Esophagus muscularis mucosa (tissue), 4 donors: ENCODE data around the gene DAAM1. TPM values are rescaled to one million over a fixed set of nuclear protein-coding genes. Genes with fewer than 3 reads are reported as not detected.

Experiments used
- DNase-seq: peaks from one replicate; pipeline ENCODE4 v3.0.0-alpha.2; 2017; ENCODE audit errors: extremely low spot score
- H3K27ac ChIP-seq, 4 donors: fragments of 200-600 bp; sonication (generic); replicated peaks in 1 of 4; 1 replicate in 3 of 4; 2 replicates in 1 of 4; pipeline ENCODE4 v1.5.1; 2016 to 2019; ENCODE audit warnings: mild to moderate bottlenecking in 1 of 4
- H3K27me3 ChIP-seq, 4 donors: fragments of 200-600 bp; sonication (generic); one replicate each; pipeline versions ENCODE4 v1.5.1 to v1.6.0; 2016 to 2019
- H3K36me3 ChIP-seq, 4 donors: fragments of 200-600 bp; sonication (generic); one replicate each; pipeline ENCODE4 v1.5.1; 2016 to 2019
- H3K4me1 ChIP-seq, 4 donors: fragments of 200-600 bp; sonication (generic); one replicate each; pipeline ENCODE4 v1.5.1; 2016 to 2019
- H3K4me3 ChIP-seq, 4 donors: fragments of 200-600 bp; sonication (generic); 1 replicate in 2 of 4; 2 replicates in 2 of 4; pipeline ENCODE4 v1.5.1; 2016 to 2019; ENCODE audit warnings: mild to moderate bottlenecking in 4 of 4, moderate library complexity in 1 of 4
- H3K9me3 ChIP-seq, 4 donors: fragments of 200-600 bp; sonication (generic); 1 replicate in 3 of 4; 2 replicates in 1 of 4; pipeline ENCODE4 v1.5.1; 2016 to 2019
- EP300 ChIP-seq: sonication (generic); formaldehyde crosslinking; IDR thresholded peaks from one replicate; pipeline ENCODE4 v1.6.1; 2017; ENCODE audit warnings: antibody characterized with exemption
- POLR2A ChIP-seq: fragments of 450-650 bp; IDR thresholded peaks from one replicate; pipeline ENCODE4 v1.6.1; 2017; ENCODE audit warnings: antibody characterized with exemption, moderate library complexity, mild to moderate bottlenecking, low read depth
- POLR2AphosphoS5 ChIP-seq, 2 donors: sonication (generic); formaldehyde crosslinking; IDR thresholded peaks; one replicate each; pipeline ENCODE4 v1.6.1; 2017; ENCODE audit warnings: antibody characterized with exemption in 2 of 2
- WGBS: methylation state at CpG from one replicate; pipeline ENCODE4 v1.1.5; 2018; 5-methylcytosine and 5-hydroxymethylcytosine counted together
- intact Hi-C: fragments of 100-400 bp; cut with DNase I; formaldehyde crosslinking; loops from one replicate; pipeline ENCODE4 v1.15.1; 2023
- total RNA-seq, 4 donors: library from RNA; depleted of rRNA; stranded (reverse); fragments of >200 nt; gene quantifications; one replicate each; pipeline versions ENCODE4 v1.1.0 to v1.2.1, GENCODE V29; 2016
- TF ChIP-seq, protein P1 (sequence below), 3 experiments: fragments of 200-600 bp in 2 of 3; fragments of 450-650 bp in 1 of 3; sonication (generic) in 2 of 3; IDR thresholded peaks; one replicate each; pipeline ENCODE4 v1.5.1; 2017 to 2019; ENCODE audit warnings: antibody characterized with exemption in 3 of 3, mild to moderate bottlenecking in 2 of 3, moderate library complexity in 1 of 3

DAAM1 gene
- total RNA-seq, 4 donors from 2014 or later: 64.3 to 110 (median 72.5) TPM

DNA sequence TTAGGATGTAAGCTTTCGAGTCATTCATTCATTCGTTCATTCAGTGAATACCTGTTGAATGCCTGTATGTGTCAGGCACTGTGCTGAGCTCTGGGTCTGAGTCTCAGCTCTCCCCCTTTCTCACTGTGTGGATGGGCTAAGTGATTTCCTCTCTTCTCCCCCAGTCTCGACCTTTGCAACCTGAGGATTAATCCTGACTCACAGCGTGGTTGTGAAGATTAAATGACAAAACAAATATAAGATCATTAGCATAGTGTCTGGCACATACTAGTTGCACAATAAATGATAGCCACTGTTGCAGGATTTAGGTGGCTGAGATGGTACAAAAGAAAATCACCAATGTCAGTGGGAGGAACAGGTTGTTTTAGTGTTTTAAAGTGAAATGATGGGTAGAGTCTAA is 140.0 kb downstream of the DAAM1 start:
- 94% methylated on average over 4 of the region's 4 CpGs for WGBS
- H3K27ac ChIP-seq: peak overlapping the region in 3 of 4 donors; percentile 82 to 92 (median 86)
- no peaks in the 10 kb centered on the region for H3K9me3 ChIP-seq
- peaks cover 24 to 56% (median 50%) of the 10 kb centered on the region in 4 donors for H3K4me1 ChIP-seq
- no peak overlapping the region for H3K4me3 ChIP-seq
- no peak for DNase-seq
- H3K36me3 ChIP-seq: peaks cover 20 to 57% (median 43%) of the 10 kb centered on the region in 4 donors
- no peaks in the 10 kb centered on the region for H3K27me3 ChIP-seq
- intact Hi-C loops: no loop called here
- TF ChIP-seq EP300 (no peak), POLR2A (no peak), POLR2AphosphoS5 (IDR thresholded peaks at IDR 0.05) (no peak)
- TF ChIP-seq, protein P1, sequence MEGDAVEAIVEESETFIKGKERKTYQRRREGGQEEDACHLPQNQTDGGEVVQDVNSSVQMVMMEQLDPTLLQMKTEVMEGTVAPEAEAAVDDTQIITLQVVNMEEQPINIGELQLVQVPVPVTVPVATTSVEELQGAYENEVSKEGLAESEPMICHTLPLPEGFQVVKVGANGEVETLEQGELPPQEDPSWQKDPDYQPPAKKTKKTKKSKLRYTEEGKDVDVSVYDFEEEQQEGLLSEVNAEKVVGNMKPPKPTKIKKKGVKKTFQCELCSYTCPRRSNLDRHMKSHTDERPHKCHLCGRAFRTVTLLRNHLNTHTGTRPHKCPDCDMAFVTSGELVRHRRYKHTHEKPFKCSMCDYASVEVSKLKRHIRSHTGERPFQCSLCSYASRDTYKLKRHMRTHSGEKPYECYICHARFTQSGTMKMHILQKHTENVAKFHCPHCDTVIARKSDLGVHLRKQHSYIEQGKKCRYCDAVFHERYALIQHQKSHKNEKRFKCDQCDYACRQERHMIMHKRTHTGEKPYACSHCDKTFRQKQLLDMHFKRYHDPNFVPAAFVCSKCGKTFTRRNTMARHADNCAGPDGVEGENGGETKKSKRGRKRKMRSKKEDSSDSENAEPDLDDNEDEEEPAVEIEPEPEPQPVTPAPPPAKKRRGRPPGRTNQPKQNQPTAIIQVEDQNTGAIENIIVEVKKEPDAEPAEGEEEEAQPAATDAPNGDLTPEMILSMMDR (IDR thresholded peaks at IDR 0.05): no peak

DNA sequence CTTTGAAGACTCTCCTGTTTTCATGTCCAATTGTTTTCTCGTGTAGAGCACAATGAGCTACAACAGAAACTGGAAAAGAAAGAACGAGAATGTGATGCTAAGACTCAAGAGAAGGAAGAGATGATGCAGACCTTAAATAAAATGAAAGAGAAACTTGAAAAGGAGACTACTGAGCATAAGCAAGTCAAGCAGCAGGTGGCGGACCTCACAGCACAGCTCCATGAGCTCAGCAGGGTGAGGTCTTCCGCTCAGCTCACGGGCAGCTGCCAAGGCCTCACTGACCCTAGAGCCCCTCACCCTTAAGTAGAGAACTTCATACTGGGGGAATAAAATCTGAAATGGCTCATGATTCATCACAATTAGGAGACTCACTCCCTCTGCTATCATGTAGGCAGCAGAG is 142.0 kb downstream of the DAAM1 start:
- Histone ChIP-seq H3K27me3 (no peaks in the 10 kb centered on the region), H3K27ac (peak overlapping the region; percentile 78 to 92 (median 84)), H3K36me3 (peaks cover 20 to 51% (median 36%) of the 10 kb centered on the region in 4 donors), H3K4me1 (peaks cover 42 to 76% (median 69%) of the 10 kb centered on the region in 4 donors), H3K9me3 (no peaks in the 10 kb centered on the region), H3K4me3 (no peak overlapping the region)
- peak in 1 of 2 donors; percentile 18 for TF ChIP-seq POLR2AphosphoS5 (IDR thresholded peaks at IDR 0.05)
- TF ChIP-seq, protein P1 (IDR thresholded peaks at IDR 0.05): no peak
- intact Hi-C loops: no loop called here
- no peak for DNase-seq
- 39% methylated on average over 5 of the region's 5 CpGs for WGBS

DNA sequence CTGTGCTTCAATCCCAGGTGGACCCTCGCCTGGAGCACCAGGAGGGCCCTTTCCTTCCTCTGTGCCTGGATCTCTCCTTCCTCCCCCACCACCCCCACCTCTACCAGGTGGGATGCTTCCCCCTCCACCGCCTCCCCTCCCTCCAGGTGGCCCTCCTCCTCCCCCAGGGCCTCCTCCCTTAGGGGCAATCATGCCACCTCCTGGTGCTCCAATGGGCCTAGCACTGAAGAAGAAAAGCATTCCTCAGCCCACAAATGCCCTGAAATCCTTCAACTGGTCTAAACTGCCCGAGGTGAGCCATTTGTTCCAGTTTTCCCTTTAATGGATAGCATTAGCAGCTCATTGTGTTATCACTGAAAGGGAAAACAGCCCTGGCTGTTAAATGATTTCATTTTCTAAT is 142.8 kb downstream of the DAAM1 start:
- peaks cover 47 to 78% (median 70%) of the 10 kb centered on the region in 4 donors for H3K4me1 ChIP-seq
- no peak for DNase-seq
- H3K27ac ChIP-seq: peak overlapping the region; percentile 78 to 92 (median 84)
- intact Hi-C loops: no loop called here
- WGBS: 74% methylated on average over 3 of the region's 3 CpGs
- no peak overlapping the region for H3K4me3 ChIP-seq
- no peaks in the 10 kb centered on the region for H3K27me3 ChIP-seq
- H3K36me3 ChIP-seq: peaks cover 16 to 43% (median 29%) of the 10 kb centered on the region in 4 donors
- TF ChIP-seq EP300: no peak
- TF ChIP-seq, protein P1 (IDR thresholded peaks at IDR 0.05): no peak
- no peaks in the 10 kb centered on the region for H3K9me3 ChIP-seq

DNA sequence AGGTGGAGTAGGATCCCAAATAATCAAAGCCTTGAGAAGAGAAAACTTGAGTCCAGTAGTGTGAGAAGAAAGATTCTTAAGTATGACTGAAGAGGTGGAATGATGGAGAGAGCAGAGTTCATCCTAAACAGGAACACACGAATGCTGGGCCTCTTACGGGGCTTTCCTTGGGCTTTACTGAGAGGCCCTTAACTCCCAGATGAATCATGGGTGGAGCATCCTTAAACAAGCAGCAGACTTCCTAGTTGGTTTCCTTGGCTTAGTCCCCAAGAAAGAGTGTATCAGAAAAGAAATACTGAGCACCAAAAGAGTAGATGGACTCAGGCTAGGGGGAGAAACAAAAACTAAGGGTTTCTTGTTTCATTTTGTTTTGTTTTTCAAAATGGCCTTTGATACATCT is 144.3 kb downstream of the DAAM1 start:
- H3K4me3 ChIP-seq: no peak overlapping the region
- H3K27ac ChIP-seq: peak overlapping the region; percentile 82 to 92 (median 84)
- no peaks in the 10 kb centered on the region for H3K9me3 ChIP-seq
- 24% methylated on average over 2 of the region's 2 CpGs for WGBS
- peaks cover 60 to 87% (median 84%) of the 10 kb centered on the region in 4 donors for H3K4me1 ChIP-seq
- no peak for TF ChIP-seq EP300
- no peak for TF ChIP-seq POLR2A
- H3K36me3 ChIP-seq: peaks cover 7 to 30% (median 23%) of the 10 kb centered on the region in 4 donors
- H3K27me3 ChIP-seq: no peaks in the 10 kb centered on the region
- intact Hi-C loops: no loop called here
- no peak for DNase-seq

DNA sequence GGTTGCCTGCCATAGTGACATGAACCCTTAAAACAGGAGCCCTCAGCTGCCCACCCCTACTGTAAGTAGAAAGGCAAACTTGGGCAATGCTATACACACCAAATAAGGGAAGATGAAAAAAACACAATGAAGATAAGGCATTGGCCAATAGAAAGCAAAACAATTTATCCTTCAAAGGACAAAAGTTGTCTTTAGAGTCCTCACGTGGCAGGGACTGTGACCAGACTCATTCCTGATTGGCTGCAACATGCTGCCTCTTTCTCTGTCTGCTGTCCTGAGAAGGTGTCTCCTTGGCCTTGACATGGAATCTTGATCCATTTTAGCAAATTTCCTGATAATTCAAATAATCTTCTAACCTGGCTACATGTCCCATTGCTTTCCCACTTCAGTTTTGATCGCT is 144.8 kb downstream of the DAAM1 start:
- Histone ChIP-seq H3K36me3 (peaks cover 7 to 25% (median 20%) of the 10 kb centered on the region in 4 donors), H3K4me3 (no peak overlapping the region), H3K27ac (peak overlapping the region; percentile 82 to 92 (median 84)), H3K9me3 (no peaks in the 10 kb centered on the region), H3K4me1 (peaks cover 63 to 92% (median 89%) of the 10 kb centered on the region in 4 donors), H3K27me3 (no peaks in the 10 kb centered on the region)
- intact Hi-C loops: no loop called here
- no peak for DNase-seq
- TF ChIP-seq EP300 (no peak), POLR2AphosphoS5 (IDR thresholded peaks at IDR 0.05) (no peak), POLR2A (no peak)
- TF ChIP-seq, protein P1 (IDR thresholded peaks at IDR 0.05): no peak
- WGBS: 31% methylated on average over 2 of the region's 2 CpGs
